Hepatocyte (in vitro differentiated cells): ENCODE results near the gene FAU.

Experiments used
- CTCF ChIP-seq: fragments of 200-600 bp; sonication (generic); IDR thresholded peaks from 2 replicates; pipeline ENCODE4 v1.5.1; 2016; ENCODE audit warnings: antibody characterized with exemption, mild to moderate bottlenecking; ENCODE audit not compliant: poor library complexity
- EZH2 ChIP-seq: fragments of 200-600 bp; sonication (generic); IDR thresholded peaks from 2 replicates; pipeline ENCODE4 v1.6.1; 2016; ENCODE audit warnings: antibody characterized with exemption, mild to moderate bottlenecking, borderline replicate concordance
- EZH2phosphoT487 ChIP-seq: fragments of 200-600 bp; sonication (generic); IDR thresholded peaks from one replicate; pipeline ENCODE4 v1.6.1; 2018; ENCODE audit warnings: antibody characterized with exemption, mild to moderate bottlenecking, low read depth, moderate library complexity; ENCODE audit not compliant: unreplicated experiment, severe bottlenecking

GRCh38 chr11:65125197-65126056, 3.5 kb upstream of the FAU start:
- no peak for TF ChIP-seq CTCF
- no peak for TF ChIP-seq EZH2
- no peak for TF ChIP-seq EZH2phosphoT487
